HFF-Myc (cell line): Measurements from ENCODE around the gene TRERF1.

ENCODE experiments used
- DNase-seq: peaks from one replicate; pipeline ENCODE4 v3.0.0-alpha.2; 2011; ENCODE audit warnings: low read depth; ENCODE audit errors: extremely low read depth
- H3K4me3 ChIP-seq: replicated peaks from 2 replicates; pipeline ENCODE4 v1.5.1; 2011; ENCODE audit warnings: low read depth, mild to moderate bottlenecking, control low read depth, low read length
- TF ChIP-seq, protein P1 (sequence below): IDR thresholded peaks from 2 replicates; pipeline ENCODE4 v1.5.1; 2012; ENCODE audit warnings: mild to moderate bottlenecking, low read depth, low read length, control low read depth; ENCODE audit errors: missing control alignments

TRERF1 gene

GRCh38 chr6:42295677-42296076, 156.0 kb downstream of the TRERF1 start:
- no peak overlapping the region for H3K4me3 ChIP-seq
- TF ChIP-seq, protein P1, sequence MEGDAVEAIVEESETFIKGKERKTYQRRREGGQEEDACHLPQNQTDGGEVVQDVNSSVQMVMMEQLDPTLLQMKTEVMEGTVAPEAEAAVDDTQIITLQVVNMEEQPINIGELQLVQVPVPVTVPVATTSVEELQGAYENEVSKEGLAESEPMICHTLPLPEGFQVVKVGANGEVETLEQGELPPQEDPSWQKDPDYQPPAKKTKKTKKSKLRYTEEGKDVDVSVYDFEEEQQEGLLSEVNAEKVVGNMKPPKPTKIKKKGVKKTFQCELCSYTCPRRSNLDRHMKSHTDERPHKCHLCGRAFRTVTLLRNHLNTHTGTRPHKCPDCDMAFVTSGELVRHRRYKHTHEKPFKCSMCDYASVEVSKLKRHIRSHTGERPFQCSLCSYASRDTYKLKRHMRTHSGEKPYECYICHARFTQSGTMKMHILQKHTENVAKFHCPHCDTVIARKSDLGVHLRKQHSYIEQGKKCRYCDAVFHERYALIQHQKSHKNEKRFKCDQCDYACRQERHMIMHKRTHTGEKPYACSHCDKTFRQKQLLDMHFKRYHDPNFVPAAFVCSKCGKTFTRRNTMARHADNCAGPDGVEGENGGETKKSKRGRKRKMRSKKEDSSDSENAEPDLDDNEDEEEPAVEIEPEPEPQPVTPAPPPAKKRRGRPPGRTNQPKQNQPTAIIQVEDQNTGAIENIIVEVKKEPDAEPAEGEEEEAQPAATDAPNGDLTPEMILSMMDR: no peak
- DNase-seq: no peak

DNA sequence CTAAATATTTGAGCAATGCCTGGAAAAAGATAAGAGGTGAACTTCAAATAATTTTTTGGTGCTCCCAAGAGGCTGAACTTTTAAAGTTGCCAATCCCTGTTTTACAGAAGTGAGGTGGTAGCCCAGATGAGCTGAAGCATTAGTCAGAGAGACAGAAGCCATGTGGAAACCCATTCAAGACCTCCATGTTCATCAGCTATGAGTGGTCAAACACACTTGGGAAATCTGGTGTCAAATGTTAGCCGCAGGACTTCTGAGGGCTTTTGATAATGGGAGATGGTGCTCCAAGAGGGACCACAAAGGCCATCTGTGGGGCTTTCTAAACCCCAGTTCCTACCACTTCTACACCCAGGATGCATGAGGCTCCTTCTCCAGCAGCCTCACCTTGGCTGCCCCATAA, 156.5 kb downstream of the TRERF1 start:
- TF ChIP-seq, protein P1: no peak
- no peak for DNase-seq
- no peak overlapping the region for H3K4me3 ChIP-seq

GRCh38 chr6:42294759-42295158, 157.0 kb downstream of the TRERF1 start:
- no peak overlapping the region for H3K4me3 ChIP-seq
- TF ChIP-seq, protein P1: no peak
- no peak for DNase-seq

GRCh38 chr6:42293386-42293977, 158.2 kb downstream of the TRERF1 start:
- H3K4me3 ChIP-seq: no peak overlapping the region
- TF ChIP-seq, protein P1: no peak
- DNase-seq: no peak

DNA sequence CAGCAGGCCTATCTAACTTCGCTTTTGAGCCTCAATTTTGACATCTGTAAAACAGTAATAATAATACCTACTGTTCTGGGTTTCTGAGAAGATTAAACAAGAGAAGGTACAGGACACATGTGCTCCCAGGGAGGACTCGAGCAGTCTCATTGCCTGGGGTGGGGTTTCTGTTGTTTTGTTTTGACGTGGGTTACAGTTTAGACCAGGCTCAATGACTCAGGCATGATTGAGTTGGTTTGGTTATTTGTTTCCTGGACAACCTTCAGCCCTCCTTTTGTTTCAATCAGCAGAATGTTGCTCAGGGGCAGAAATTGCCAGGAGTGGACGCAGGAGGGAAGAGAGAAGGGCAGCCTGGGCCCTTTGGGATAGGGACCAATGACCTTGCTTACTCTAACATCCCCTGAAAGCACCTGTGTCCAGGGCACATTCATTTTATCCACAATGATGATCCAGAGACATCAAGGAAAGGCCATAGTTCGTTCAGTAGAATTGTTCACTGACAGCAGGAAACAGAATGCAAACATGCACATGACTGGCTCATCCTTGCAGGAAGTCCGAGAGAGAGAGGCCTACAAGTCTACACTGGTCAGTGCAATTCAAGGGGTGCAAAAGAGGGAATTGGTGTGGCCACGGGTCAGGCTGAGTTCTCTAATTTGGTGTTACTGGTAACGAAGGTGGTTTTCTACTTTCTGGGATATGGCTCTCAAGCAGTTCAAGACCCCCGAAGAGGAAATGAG, 159.6 kb downstream of the TRERF1 start:
- H3K4me3 ChIP-seq: no peak overlapping the region
- DNase-seq: peak; percentile 45
- TF ChIP-seq, protein P1: no peak

DNA sequence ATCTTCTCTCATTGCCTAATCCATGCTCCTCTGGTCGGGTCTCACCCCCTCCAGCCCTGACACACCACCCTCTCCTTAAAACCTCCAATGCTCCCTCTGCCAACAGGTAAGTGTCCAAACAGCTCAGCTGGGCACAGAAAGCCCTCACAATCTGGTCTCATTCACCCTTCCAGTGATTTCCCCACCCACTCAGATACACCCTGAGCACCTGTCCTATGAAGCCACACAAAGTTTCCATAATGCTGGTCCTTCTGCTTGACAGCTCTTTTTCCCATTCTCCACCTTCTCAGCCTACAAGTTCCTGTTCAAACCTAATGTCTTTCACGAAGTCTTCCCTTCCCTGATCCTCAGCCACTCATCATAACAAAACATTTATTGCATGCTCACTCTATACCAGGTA, 164.0 kb downstream of the TRERF1 start:
- no peak overlapping the region for H3K4me3 ChIP-seq
- TF ChIP-seq, protein P1: no peak
- no peak for DNase-seq
